Sigmoid colon (tissue), 7 donors: ENCODE measurements around the gene CTNNA1. TPM values are rescaled to one million over a fixed set of nuclear protein-coding genes. Genes with fewer than 3 reads are reported as not detected.
A peak's percentile ranks its signal among the peaks of the same experiment; 100 is the strongest.

ENCODE experiments used
- DNase-seq: peaks from one replicate; pipeline ENCODE4 v3.0.0-alpha.2; 2019
- H3K27ac ChIP-seq, 4 donors: fragments of 200-600 bp; sonication (generic); one replicate each; pipeline ENCODE4 v1.5.1; 2016 to 2019; ENCODE audit warnings: mild to moderate bottlenecking in 1 of 4
- H3K27me3 ChIP-seq, 3 donors: fragments of 200-600 bp; sonication (generic); one replicate each; pipeline ENCODE4 v1.5.1; 2019; ENCODE audit warnings: mild to moderate bottlenecking in 1 of 3
- H3K36me3 ChIP-seq, 4 donors: fragments of 200-600 bp; sonication (generic); one replicate each; pipeline ENCODE4 v1.5.1; 2016 to 2019
- H3K4me1 ChIP-seq, 4 donors: fragments of 200-600 bp; sonication (generic); one replicate each; pipeline ENCODE4 v1.5.1; 2017 to 2019
- H3K4me3 ChIP-seq, 4 donors: fragments of 200-600 bp; sonication (generic); one replicate each; pipeline ENCODE4 v1.5.1; 2017 to 2019; ENCODE audit warnings: mild to moderate bottlenecking in 2 of 4, moderate library complexity in 1 of 4
- H3K9me3 ChIP-seq, 4 donors: fragments of 200-600 bp in 3 of 4; sonication (generic) in 3 of 4; one replicate each; pipeline versions ENCODE4 v1.5.1 to v1.6.1; 2013 to 2019
- CTCF ChIP-seq, 4 experiments: fragments of 450-650 bp in 3 of 4; fragments of 200-600 bp in 1 of 4; IDR thresholded peaks; one replicate each; pipeline ENCODE4 v1.5.1; 2016 to 2019; ENCODE audit warnings: antibody characterized with exemption in 4 of 4, mild to moderate bottlenecking in 3 of 4, moderate library complexity in 2 of 4
- EP300 ChIP-seq, 4 donors: sonication (generic); formaldehyde crosslinking; IDR thresholded peaks; one replicate each; pipeline ENCODE4 v1.6.1; 2017; ENCODE audit warnings: antibody characterized with exemption in 4 of 4
- POLR2A ChIP-seq, 2 donors: fragments of 450-650 bp; IDR thresholded peaks; one replicate each; pipeline ENCODE4 v1.6.1; 2016; ENCODE audit warnings: antibody characterized with exemption in 2 of 2, mild to moderate bottlenecking in 2 of 2, moderate library complexity in 2 of 2
- POLR2AphosphoS5 ChIP-seq, 4 donors: sonication (generic); formaldehyde crosslinking; IDR thresholded peaks; one replicate each; pipeline ENCODE4 v1.6.1; 2017; ENCODE audit warnings: antibody characterized with exemption in 4 of 4
- WGBS, 2 donors: extraction: QIAGEN DNeasy Blood & Tissue Kit; methylation state at CpG; one replicate each; pipeline ENCODE4 v1.1.7; 2013; 5-methylcytosine and 5-hydroxymethylcytosine counted together
- intact Hi-C: fragments of 100-400 bp; cut with DNase I; formaldehyde crosslinking; loops from one replicate; pipeline ENCODE4 v1.15.1; 2023
- polyA plus RNA-seq, 3 donors: library from polyadenylated mRNA; stranded (reverse); fragments of 200-250 nt; gene quantifications; one replicate each; pipeline ENCODE4 v1.2.3, GENCODE V29; 2013
- total RNA-seq, 4 donors: library from RNA; depleted of rRNA; stranded (reverse); fragments of >200 nt; gene quantifications; one replicate each; pipeline ENCODE4 v1.1.0, GENCODE V29; 2016
- donor health status: healthy with polysubstance abuse.
- donor health status: Bipolar disorder and iron deficiency.
- donor health status: healthy.

Gene CTNNA1
- total and polyA plus RNA-seq, 7 donors = 163 to 256 (median 188) TPM

GRCh38 chr5:138903130-138903775 is 150.0 kb downstream of the CTNNA1 start:
- Histone ChIP-seq H3K27me3 (no peaks in the 10 kb centered on the region), H3K4me1 (peaks cover 0 to 7% (median 0%) of the 10 kb centered on the region in 4 donors), H3K9me3 (no peaks in the 10 kb centered on the region), H3K36me3 (peaks cover 0 to 52% (median 12%) of the 10 kb centered on the region in 4 donors), H3K4me3 (no peak overlapping the region), H3K27ac (peak overlapping the region in 1 of 4 donors; percentile 19)
- intact Hi-C loops = no loop called here
- DNase-seq = no peak
- no peak for TF ChIP-seq CTCF (IDR thresholded peaks at IDR 0.05)
- TF ChIP-seq POLR2AphosphoS5 (IDR thresholded peaks at IDR 0.05) = no peak
- no peak for TF ChIP-seq POLR2A (IDR thresholded peaks at IDR 0.05)
- TF ChIP-seq EP300 (IDR thresholded peaks at IDR 0.05) = no peak
- 26 to 69% methylated on average over 10 of the region's 10 CpGs for WGBS, 2 donors

GRCh38 chr5:138905541-138905940 is 152.3 kb downstream of the CTNNA1 start:
- 98 to 99% methylated on average over 1 of the region's 1 CpG for WGBS, 2 donors
- intact Hi-C loops = no loop called here
- Histone ChIP-seq H3K36me3 (peaks cover 0 to 47% (median 12%) of the 10 kb centered on the region in 4 donors), H3K4me1 (peaks cover 0 to 7% (median 0%) of the 10 kb centered on the region in 4 donors), H3K27ac (no peak overlapping the region), H3K4me3 (no peak overlapping the region), H3K9me3 (no peaks in the 10 kb centered on the region), H3K27me3 (no peaks in the 10 kb centered on the region)
- no peak for TF ChIP-seq POLR2AphosphoS5 (IDR thresholded peaks at IDR 0.05)
- TF ChIP-seq CTCF (IDR thresholded peaks at IDR 0.05) = no peak
- no peak for TF ChIP-seq POLR2A (IDR thresholded peaks at IDR 0.05)
- no peak for TF ChIP-seq EP300 (IDR thresholded peaks at IDR 0.05)
- no peak for DNase-seq

DNA sequence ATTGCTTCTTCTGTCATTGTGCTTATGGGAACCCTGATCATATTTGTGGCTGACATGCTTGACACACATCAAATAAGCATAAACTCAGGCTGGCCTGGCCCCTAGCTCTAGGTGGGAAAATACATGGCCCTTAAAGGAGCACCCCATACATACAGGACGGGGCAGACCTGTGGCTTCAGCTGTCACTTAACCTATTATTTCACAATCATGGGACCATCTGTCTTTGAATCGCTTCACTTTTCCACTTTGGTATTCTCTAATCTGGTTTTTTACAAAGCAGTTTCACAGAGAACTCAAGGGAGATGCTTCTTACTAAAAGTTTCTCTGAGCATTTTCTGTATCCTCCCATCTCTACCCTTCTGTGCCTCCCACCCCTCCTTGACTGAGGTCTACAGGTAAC is 156.5 kb downstream of the CTNNA1 start:
- Histone ChIP-seq H3K27me3 (no peaks in the 10 kb centered on the region), H3K4me3 (no peak overlapping the region), H3K27ac (no peak overlapping the region), H3K4me1 (peaks cover 0 to 7% (median 0%) of the 10 kb centered on the region in 4 donors), H3K9me3 (no peaks in the 10 kb centered on the region), H3K36me3 (peaks cover 0 to 40% (median 6%) of the 10 kb centered on the region in 4 donors)
- TF ChIP-seq CTCF (IDR thresholded peaks at IDR 0.05) (no peak), POLR2A (IDR thresholded peaks at IDR 0.05) (no peak), POLR2AphosphoS5 (IDR thresholded peaks at IDR 0.05) (no peak), EP300 (IDR thresholded peaks at IDR 0.05) (no peak)
- intact Hi-C loops = no loop called here
- WGBS, 2 donors = 93 to 98% methylated on average over 2 of the region's 2 CpGs
- DNase-seq = no peak

DNA sequence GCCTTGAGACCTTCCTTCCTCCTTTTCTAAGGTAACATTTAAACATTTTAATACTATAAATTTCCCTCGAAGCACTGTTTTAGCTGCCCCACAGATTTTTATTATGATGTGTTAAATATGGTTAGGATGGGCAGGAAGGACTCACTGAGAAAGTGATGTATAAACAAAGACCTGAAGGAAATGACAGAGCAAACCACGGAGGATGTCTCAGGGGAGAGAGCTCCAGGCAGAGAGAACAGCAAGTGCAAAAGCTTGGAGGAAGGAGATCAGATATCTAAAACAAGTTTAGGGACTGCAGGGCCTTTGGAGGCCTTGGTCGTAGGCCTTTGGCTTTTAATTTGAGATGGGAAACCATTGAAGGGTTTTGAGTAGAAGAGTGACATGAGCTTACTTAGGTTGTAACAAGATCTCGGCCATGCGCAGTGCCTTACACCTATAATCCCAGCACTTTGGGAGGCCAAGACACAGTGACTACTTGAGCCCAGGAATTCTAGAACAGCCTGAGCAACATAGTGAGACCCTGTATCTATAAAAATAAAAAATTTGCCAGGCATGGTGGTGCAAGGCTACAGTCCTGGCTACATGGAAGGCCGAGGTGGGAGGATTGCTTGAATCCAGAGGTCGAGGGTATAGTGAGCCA is 157.4 kb downstream of the CTNNA1 start:
- peaks cover 0 to 3% (median 0%) of the 10 kb centered on the region in 4 donors for H3K4me1 ChIP-seq
- peaks cover 0 to 31% (median 0%) of the 10 kb centered on the region in 4 donors for H3K36me3 ChIP-seq
- H3K4me3 ChIP-seq = no peak overlapping the region
- no peaks in the 10 kb centered on the region for H3K9me3 ChIP-seq
- no peaks in the 10 kb centered on the region for H3K27me3 ChIP-seq
- DNase-seq = no peak
- intact Hi-C loops = no loop called here
- no peak overlapping the region for H3K27ac ChIP-seq
- 87 to 91% methylated on average over 7 of the region's 7 CpGs for WGBS, 2 donors
- TF ChIP-seq EP300 (IDR thresholded peaks at IDR 0.05) (no peak), POLR2AphosphoS5 (IDR thresholded peaks at IDR 0.05) (no peak), CTCF (IDR thresholded peaks at IDR 0.05) (no peak), POLR2A (IDR thresholded peaks at IDR 0.05) (no peak)
